Coronary artery (tissue), 2 donors: Measurements from ENCODE around the gene TERC.
"Not testable (repeated sequence)": the region's sequence is repeated elsewhere in the genome, so short reads cannot be mapped to it uniquely, and the experiment has no call there.

Source experiments
- DNase-seq: peaks from one replicate; pipeline ENCODE4 v3.0.0-alpha.2; 2017; ENCODE audit warnings: low spot score
- H3K27ac ChIP-seq, 2 donors: fragments of 200-600 bp; sonication (generic); one replicate each; pipeline ENCODE4 v1.5.1; 2016 to 2019
- H3K4me3 ChIP-seq: fragments of 200-600 bp; sonication (generic); 2 replicates; pipeline ENCODE4 v1.5.1; 2016; ENCODE audit warnings: mild to moderate bottlenecking, moderate library complexity
- TF ChIP-seq, protein P1 (sequence below): fragments of 200-600 bp; sonication (generic); IDR thresholded peaks from one replicate; pipeline ENCODE4 v1.5.1; 2019; ENCODE audit warnings: antibody characterized with exemption

The TERC gene

DNA sequence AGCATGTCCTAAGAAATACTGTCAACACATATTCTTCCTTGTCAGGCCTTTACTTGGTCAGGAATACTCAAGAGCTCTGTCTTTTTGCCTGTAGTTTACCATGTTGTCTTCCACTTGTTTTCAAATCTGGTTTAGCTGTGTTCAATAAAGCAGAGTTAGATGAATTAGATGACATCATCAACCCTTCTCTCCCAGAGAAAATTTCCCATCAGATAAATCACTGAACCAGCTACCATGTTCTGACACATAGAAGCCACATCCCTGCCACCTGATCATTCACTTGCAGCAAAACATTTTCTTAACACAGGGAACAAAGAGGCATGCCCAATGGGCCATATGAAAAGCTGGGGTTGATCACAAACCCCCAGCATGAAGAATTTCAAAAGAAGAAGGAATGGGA lies 42.1 kb downstream of the TERC start:
- H3K4me3 ChIP-seq: no peak overlapping the region
- no peak overlapping the region for H3K27ac ChIP-seq
- no peak for DNase-seq
- TF ChIP-seq, protein P1, sequence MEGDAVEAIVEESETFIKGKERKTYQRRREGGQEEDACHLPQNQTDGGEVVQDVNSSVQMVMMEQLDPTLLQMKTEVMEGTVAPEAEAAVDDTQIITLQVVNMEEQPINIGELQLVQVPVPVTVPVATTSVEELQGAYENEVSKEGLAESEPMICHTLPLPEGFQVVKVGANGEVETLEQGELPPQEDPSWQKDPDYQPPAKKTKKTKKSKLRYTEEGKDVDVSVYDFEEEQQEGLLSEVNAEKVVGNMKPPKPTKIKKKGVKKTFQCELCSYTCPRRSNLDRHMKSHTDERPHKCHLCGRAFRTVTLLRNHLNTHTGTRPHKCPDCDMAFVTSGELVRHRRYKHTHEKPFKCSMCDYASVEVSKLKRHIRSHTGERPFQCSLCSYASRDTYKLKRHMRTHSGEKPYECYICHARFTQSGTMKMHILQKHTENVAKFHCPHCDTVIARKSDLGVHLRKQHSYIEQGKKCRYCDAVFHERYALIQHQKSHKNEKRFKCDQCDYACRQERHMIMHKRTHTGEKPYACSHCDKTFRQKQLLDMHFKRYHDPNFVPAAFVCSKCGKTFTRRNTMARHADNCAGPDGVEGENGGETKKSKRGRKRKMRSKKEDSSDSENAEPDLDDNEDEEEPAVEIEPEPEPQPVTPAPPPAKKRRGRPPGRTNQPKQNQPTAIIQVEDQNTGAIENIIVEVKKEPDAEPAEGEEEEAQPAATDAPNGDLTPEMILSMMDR: no peak

DNA sequence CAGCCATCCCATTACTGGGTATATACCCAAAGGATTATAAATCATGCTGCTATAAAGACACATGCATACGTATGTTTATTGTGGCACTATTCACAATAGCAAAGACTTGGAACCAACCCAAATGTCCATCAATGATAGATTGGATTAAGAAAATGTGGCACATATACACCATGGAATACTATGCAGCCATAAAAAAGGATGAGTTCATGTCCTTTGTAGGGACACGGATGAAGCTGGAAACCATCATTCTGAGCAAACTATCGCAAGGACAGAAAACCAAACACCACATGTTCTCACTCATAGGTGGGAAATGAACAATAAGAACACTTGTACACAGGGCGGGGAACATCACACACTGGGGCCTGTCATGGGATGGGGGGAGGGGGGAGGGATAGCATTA lies 46.4 kb downstream of the TERC start:
- DNase-seq, H3K27ac ChIP-seq, H3K4me3 ChIP-seq: not testable (repeated sequence)
